Endothelial cell of umbilical vein (primary cell): ENCODE results near the gene OSGIN1. TPM values are rescaled to one million over a fixed set of nuclear protein-coding genes. Genes with fewer than 3 reads are reported as not detected.

Experiments
- BruUV-seq: library from RNA; stranded (reverse); fragments of 400-500 nt; replicated peaks from 2 replicates; lab custom pipeline; 2021; lab: Mats Ljungman, UMichigan
- CTCF ChIA-PET: fragments of 300-600, 350-600 bp; sonication (Branson Sonifier 250); formaldehyde crosslinking; loops from one replicate; lab custom pipeline; 2021; ENCODE audit warnings: antibody characterized with exemption, inconsistent platforms; lab: Charles Lee
- POLR2A ChIA-PET: fragments of 300-600, 350-600 bp; sonication (Branson Sonifier 250); formaldehyde crosslinking; loops from one replicate; lab custom pipeline; 2021; ENCODE audit warnings: antibody characterized with exemption, inconsistent platforms; lab: Charles Lee
- DNase-seq: peaks from one replicate; pipeline ENCODE4 v3.0.0-alpha.2; 2011; ENCODE audit warnings: low read depth, low spot score
- FAIRE-seq: peaks from 2 replicates; lab custom pipeline; 2011; peaks lifted over from hg19 to GRCh38; lab: Jason Lieb, UNC
- H2AFZ ChIP-seq: 2 replicates; pipeline ENCODE4 v1.6.0; 2012; ENCODE audit warnings: low read depth, low read length, control low read depth, inconsistent platforms
- H3K27ac ChIP-seq: 2 replicates; pipeline ENCODE4 v1.5.1; 2011; ENCODE audit warnings: low read depth, mild to moderate bottlenecking, control low read depth, low read length, moderate library complexity; ENCODE audit not compliant: insufficient read depth
- H3K27me3 ChIP-seq, 2 experiments: 2 replicates each; pipeline versions ENCODE4 v1.6.0 to v1.6.1; 2011; ENCODE audit warnings: low read length in 2 of 2, mixed read lengths in 1 of 2; ENCODE audit not compliant: control insufficient read depth in 2 of 2, insufficient read depth in 2 of 2
- H3K36me3 ChIP-seq, 2 experiments: 2 replicates in 1 of 2; 3 replicates in 1 of 2; pipeline ENCODE4 v1.5.1; 2011; ENCODE audit warnings: low read length in 2 of 2, mild to moderate bottlenecking in 1 of 2, moderate library complexity in 1 of 2; ENCODE audit not compliant: control insufficient read depth in 2 of 2, insufficient read depth in 2 of 2; ENCODE audit errors: extremely low read depth in 1 of 2
- H3K4me1 ChIP-seq: 3 replicates; pipeline ENCODE4 v1.5.1; 2011; ENCODE audit warnings: mild to moderate bottlenecking, low read length; ENCODE audit not compliant: control insufficient read depth, insufficient read depth; ENCODE audit errors: extremely low read depth
- H3K4me2 ChIP-seq: 2 replicates; pipeline ENCODE4 v1.6.1; 2011; ENCODE audit warnings: low read length, control low read depth, mixed read lengths; ENCODE audit not compliant: insufficient read depth
- H3K4me3 ChIP-seq, 3 experiments: fragments of 200-600 bp in 1 of 3; sonication (generic), shearing (Covaris generic) in 1 of 3; replicated peaks in 1 of 3; 2 replicates each; pipeline ENCODE4 v1.5.1; 2011 to 2016; ENCODE audit warnings: control low read depth in 3 of 3, low read length in 3 of 3, mild to moderate bottlenecking in 2 of 3, inconsistent platforms in 1 of 3, low read depth in 1 of 3, moderate library complexity in 1 of 3; ENCODE audit not compliant: insufficient read depth in 1 of 3
- H3K79me2 ChIP-seq: 2 replicates; pipeline ENCODE4 v1.6.0; 2012; ENCODE audit warnings: low read length, inconsistent platforms; ENCODE audit not compliant: control insufficient read depth, insufficient read depth
- H3K9ac ChIP-seq: replicated peaks from 2 replicates; pipeline ENCODE3; 2011; ENCODE audit warnings: low read length, control low read depth; ENCODE audit not compliant: insufficient read depth; ENCODE audit errors: extremely low read depth
- H3K9me1 ChIP-seq: replicated peaks from 3 replicates; pipeline ENCODE4 v1.6.0; 2011; ENCODE audit warnings: mild to moderate bottlenecking, low read length; ENCODE audit not compliant: control insufficient read depth, insufficient read depth; ENCODE audit errors: extremely low read depth
- H3K9me3 ChIP-seq: replicated peaks from 2 replicates; pipeline ENCODE4 v1.5.1; 2012; ENCODE audit warnings: low read length, inconsistent platforms; ENCODE audit not compliant: control insufficient read depth, insufficient read depth
- H4K20me1 ChIP-seq: replicated peaks from 2 replicates; pipeline ENCODE3; 2011; ENCODE audit warnings: mild to moderate bottlenecking, low read length; ENCODE audit not compliant: control insufficient read depth, insufficient read depth; ENCODE audit errors: extremely low read depth
- EZH2 ChIP-seq: IDR thresholded peaks from 2 replicates; pipeline ENCODE4 v1.6.1; 2012; ENCODE audit warnings: borderline replicate concordance, low read depth, mild to moderate bottlenecking, moderate library complexity, low read length, inconsistent platforms; ENCODE audit not compliant: severe bottlenecking
- FOS ChIP-seq: IDR thresholded peaks from 2 replicates; pipeline ENCODE4 v1.6.1; 2011; ENCODE audit warnings: mild to moderate bottlenecking, low read length, moderate library complexity, borderline replicate concordance; ENCODE audit not compliant: insufficient read depth
- GATA2 ChIP-seq: IDR thresholded peaks from 2 replicates; pipeline ENCODE4 v1.7.0; 2011; ENCODE audit warnings: low read depth, mild to moderate bottlenecking, moderate library complexity, mixed read lengths, low read length; ENCODE audit not compliant: insufficient read length, insufficient read depth
- JUN ChIP-seq: IDR thresholded peaks from 2 replicates; pipeline ENCODE4 v1.6.1; 2011; ENCODE audit warnings: borderline replicate concordance, low read depth; ENCODE audit not compliant: insufficient read length, insufficient read depth
- MYC ChIP-seq: IDR thresholded peaks from one replicate; pipeline ENCODE4 v1.6.1; 2011; ENCODE audit warnings: mild to moderate bottlenecking, low read depth, low read length
- POLR2A ChIP-seq: IDR thresholded peaks from 2 replicates; pipeline ENCODE4 v1.6.1; 2012; ENCODE audit warnings: low read depth, mild to moderate bottlenecking, control low read depth, low read length
- POLR2AphosphoS5 ChIP-seq: IDR thresholded peaks from 2 replicates; pipeline ENCODE4 v1.6.1; 2012; ENCODE audit warnings: low read depth, mild to moderate bottlenecking, control low read depth, low read length, moderate library complexity; ENCODE audit not compliant: insufficient read depth
- dilution Hi-C: fragments of 300-500 bp; cut with MboI; formaldehyde crosslinking; loops from one replicate; pipeline ENCODE4 v1.15.0; 2019; ENCODE audit warnings: low sequenced_read_pairs; ENCODE audit not compliant: extremely low pct_ligation_motif_present
- intact Hi-C: fragments of 100-400 bp; cut with micrococcal nuclease; formaldehyde crosslinking; loops from one replicate; pipeline ENCODE4 v1.10.0; 2022
- polyA plus RNA-seq, 4 experiments: library from polyadenylated mRNA; depleted of rRNA in 3 of 4; stranded (reverse) in 3 of 4; unstranded in 1 of 4; fragments of >200 nt; gene quantifications; 2 replicates each; pipeline versions ENCODE4 v1.2.1 to v1.2.3, GENCODE V29; 2011 to 2012; ENCODE audit warnings: missing spikeins in 1 of 4
- total RNA-seq: library from RNA; stranded (reverse); gene quantifications from 2 replicates; pipeline ENCODE4 v1.2.3, GENCODE V29; 2021
- TF ChIP-seq, protein P1 (sequence below), 2 donors: IDR thresholded peaks; 1 replicate in 1 of 2; 2 replicates in 1 of 2; pipeline ENCODE4 v1.5.1; 2011; ENCODE audit warnings: low read length in 2 of 2, mild to moderate bottlenecking in 2 of 2, moderate library complexity in 2 of 2, control low read depth in 1 of 2, inconsistent platforms in 1 of 2, low read depth in 1 of 2; ENCODE audit not compliant: insufficient read depth in 1 of 2; ENCODE audit errors: extremely low read depth in 1 of 2
- TF ChIP-seq, protein P2 (sequence below): IDR thresholded peaks from 2 replicates; pipeline ENCODE4 v1.6.1; 2011; ENCODE audit not compliant: insufficient read depth, insufficient read length

The OSGIN1 gene
- total and polyA plus RNA-seq, 2 donors (not counting 3 experiments of a cell fraction or from before 2014, with no cell fraction given): 9.2 to 11.0 TPM

DNA sequence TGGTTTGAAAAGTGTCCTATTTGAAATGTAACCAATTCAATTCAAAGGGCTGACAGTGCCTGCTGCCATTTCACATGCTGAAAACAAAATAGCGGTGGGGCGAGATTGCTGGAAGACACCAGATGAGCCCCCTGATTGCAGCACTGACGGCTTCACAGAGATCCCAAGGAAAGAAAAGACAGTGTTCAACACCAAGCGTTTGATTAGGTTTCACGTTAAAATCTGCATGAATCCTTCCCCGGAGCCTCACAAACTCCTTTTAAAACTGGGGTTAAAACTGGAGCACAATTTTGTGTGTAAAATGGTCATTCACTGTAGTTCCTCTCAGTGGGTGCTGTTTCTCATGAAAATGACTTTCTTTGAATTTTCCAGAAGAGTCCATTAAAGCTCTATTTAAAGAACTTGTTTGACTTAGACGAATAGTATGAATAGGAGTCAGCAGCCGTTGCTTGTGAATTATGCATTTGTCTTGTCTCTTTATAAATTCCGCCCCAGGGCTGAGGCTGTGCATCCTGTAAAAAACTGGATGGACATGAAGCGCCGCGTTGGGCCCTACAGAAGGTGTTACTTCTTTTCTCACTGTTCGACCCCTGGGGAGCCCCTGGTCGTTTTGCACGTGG lies 45.3 kb upstream of the OSGIN1 start:
- Histone ChIP-seq H3K4me3 (no peak overlapping the region), H3K4me2 (no peak overlapping the region), H3K9ac (no peak overlapping the region), H3K9me1 (no peaks in the 10 kb centered on the region), H3K79me2 (no peaks in the 10 kb centered on the region), H2AFZ (no peak overlapping the region), H4K20me1 (no peaks in the 10 kb centered on the region), H3K4me1 (no peaks in the 10 kb centered on the region), H3K27ac (no peak overlapping the region), H3K27me3 (no peaks in the 10 kb centered on the region), H3K9me3 (no peaks in the 10 kb centered on the region), H3K36me3 (peaks cover 0 to 14% of the 10 kb centered on the region in 2 experiments)
- ChIA-PET POLR2A (no interaction called here), CTCF (no interaction called here)
- intact Hi-C loops (no loop called here), dilution Hi-C loops (no loop called here)
- no TSS peak for BruUV-seq
- FAIRE-seq (no peak), DNase-seq (no peak)
- no peak for TF ChIP-seq GATA2
- TF ChIP-seq, protein P1, sequence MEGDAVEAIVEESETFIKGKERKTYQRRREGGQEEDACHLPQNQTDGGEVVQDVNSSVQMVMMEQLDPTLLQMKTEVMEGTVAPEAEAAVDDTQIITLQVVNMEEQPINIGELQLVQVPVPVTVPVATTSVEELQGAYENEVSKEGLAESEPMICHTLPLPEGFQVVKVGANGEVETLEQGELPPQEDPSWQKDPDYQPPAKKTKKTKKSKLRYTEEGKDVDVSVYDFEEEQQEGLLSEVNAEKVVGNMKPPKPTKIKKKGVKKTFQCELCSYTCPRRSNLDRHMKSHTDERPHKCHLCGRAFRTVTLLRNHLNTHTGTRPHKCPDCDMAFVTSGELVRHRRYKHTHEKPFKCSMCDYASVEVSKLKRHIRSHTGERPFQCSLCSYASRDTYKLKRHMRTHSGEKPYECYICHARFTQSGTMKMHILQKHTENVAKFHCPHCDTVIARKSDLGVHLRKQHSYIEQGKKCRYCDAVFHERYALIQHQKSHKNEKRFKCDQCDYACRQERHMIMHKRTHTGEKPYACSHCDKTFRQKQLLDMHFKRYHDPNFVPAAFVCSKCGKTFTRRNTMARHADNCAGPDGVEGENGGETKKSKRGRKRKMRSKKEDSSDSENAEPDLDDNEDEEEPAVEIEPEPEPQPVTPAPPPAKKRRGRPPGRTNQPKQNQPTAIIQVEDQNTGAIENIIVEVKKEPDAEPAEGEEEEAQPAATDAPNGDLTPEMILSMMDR (IDR thresholded peaks at IDR 0.05; ENCODE audit: extremely low read depth in 1 of 2, insufficient read depth in 1 of 2, low read depth in 1 of 2, low read length in 2 of 2): no peak
- no peak for TF ChIP-seq FOS
- no peak for TF ChIP-seq POLR2AphosphoS5
- TF ChIP-seq EZH2: no peak
- no peak for TF ChIP-seq MYC
- TF ChIP-seq, protein P2, sequence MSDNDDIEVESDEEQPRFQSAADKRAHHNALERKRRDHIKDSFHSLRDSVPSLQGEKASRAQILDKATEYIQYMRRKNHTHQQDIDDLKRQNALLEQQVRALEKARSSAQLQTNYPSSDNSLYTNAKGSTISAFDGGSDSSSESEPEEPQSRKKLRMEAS: no peak
- no peak for TF ChIP-seq JUN
- no peak for TF ChIP-seq POLR2A
